ENCODE results near the gene MROH7.

DNA sequence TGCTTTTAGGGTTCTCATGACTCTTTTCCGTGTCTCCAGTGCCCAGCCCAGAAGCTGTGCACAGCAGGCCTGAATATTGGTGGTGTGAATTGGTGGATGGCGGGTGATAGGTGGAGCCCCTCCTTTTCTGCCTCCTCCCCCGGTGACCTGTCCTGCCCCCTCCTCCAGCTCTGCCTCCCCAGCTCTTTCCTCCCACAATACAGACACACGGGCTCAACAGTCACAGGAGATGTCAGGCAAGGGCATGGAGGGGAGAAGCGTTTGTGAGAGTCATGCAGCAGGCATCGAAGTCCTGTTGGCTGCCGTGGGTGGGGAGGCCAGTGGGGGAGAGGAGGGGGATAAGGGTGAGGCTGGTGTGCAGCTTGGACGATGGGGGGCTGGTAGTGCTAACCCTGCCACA is 56.8 kb downstream of the MROH7 start:
- TF ChIP-seq, protein P1, sequence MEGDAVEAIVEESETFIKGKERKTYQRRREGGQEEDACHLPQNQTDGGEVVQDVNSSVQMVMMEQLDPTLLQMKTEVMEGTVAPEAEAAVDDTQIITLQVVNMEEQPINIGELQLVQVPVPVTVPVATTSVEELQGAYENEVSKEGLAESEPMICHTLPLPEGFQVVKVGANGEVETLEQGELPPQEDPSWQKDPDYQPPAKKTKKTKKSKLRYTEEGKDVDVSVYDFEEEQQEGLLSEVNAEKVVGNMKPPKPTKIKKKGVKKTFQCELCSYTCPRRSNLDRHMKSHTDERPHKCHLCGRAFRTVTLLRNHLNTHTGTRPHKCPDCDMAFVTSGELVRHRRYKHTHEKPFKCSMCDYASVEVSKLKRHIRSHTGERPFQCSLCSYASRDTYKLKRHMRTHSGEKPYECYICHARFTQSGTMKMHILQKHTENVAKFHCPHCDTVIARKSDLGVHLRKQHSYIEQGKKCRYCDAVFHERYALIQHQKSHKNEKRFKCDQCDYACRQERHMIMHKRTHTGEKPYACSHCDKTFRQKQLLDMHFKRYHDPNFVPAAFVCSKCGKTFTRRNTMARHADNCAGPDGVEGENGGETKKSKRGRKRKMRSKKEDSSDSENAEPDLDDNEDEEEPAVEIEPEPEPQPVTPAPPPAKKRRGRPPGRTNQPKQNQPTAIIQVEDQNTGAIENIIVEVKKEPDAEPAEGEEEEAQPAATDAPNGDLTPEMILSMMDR (conservative IDR thresholded peaks at IDR 0.05; ENCODE audit: low read depth, low read length), result no peak
- no peak for TF ChIP-seq EZH2 (IDR thresholded peaks at IDR 0.05; ENCODE audit: borderline replicate concordance, low read depth, low read length, poor library complexity, severe bottlenecking)

Measured in A673 (cell line).